GM12891 (cell line): ENCODE results near the gene CAMSAP2.
"Not testable (repeated sequence)": the region's sequence is repeated elsewhere in the genome, so short reads cannot be mapped to it uniquely, and the experiment has no call there.

ENCODE experiments used
- POLR2A ChIP-seq: IDR thresholded peaks from 2 replicates; pipeline ENCODE4 v1.6.1; 2011; ENCODE audit warnings: low read depth, low read length, control low read depth
- SPI1 ChIP-seq: IDR thresholded peaks from 2 replicates; pipeline ENCODE4 v1.6.1; 2011; ENCODE audit warnings: low read depth, low read length, control low read depth
- TAF1 ChIP-seq: IDR thresholded peaks from 2 replicates; pipeline ENCODE4 v1.6.1; 2011; ENCODE audit warnings: low read depth, low read length, control low read depth

DNA sequence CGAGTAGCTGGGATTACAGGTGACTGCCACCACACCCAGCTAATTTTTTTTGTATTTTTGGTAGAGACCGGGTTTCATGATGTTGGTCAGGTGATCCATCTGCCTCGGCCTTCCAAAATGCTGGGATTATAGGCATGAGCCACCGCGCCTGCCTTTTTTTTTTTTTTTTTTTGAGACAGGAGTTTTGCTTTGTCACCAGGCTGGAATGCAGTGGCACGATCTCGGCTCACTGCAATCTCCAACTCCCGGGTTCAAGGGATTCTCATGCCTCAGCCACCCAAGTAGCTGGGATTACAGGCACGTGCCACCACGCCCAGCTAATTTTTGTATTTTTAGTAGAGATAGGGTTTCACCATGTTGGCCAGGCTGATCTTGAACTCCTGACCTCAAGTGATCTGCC lies 12.1 kb downstream of the CAMSAP2 start:
- TF ChIP-seq TAF1, POLR2A, SPI1: not testable (repeated sequence)
